ENCODE results near the gene ADGRF3.

DNA sequence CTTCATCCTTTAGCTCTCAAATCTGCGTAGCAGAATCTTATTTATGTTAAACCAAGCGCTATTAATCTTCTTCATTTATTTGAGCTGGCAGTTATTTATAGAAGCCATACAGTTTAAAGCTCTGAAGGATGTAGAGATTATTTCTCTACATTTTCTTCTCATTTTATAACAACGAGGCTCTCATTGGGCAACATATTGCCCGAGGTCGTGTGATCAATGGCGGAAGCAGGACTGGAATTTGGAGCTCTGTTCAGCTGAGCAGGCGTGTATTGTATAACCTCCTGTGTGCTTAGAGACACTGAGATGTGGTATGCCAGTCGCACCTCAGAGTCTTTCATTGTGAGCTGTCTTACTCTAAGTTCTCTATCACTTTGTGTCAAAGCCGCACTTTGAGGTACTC is 37.6 kb upstream of the ADGRF3 start:
- TF ChIP-seq ZNF207 (IDR thresholded peaks at IDR 0.05; ENCODE audit: borderline replicate concordance) (no peak), CTCF (IDR thresholded peaks at IDR 0.05 in 2 of 3, conservative IDR thresholded peaks at IDR 0.05 in 1 of 3; ENCODE audit: control insufficient read depth in 2 of 3, extremely low read depth in 1 of 3, insufficient read depth in 1 of 3, low read depth in 3 of 3, low read length in 3 of 3) (no peak), NR2C2 (IDR thresholded peaks at IDR 0.05; ENCODE audit: borderline replicate concordance, control insufficient read depth, insufficient read length, low read depth) (no peak), NFIC (IDR thresholded peaks at IDR 0.05; ENCODE audit: low read depth, low read length) (no peak), CBFB (IDR thresholded peaks at IDR 0.05; ENCODE audit: low read depth) (no peak), ASH2L (IDR thresholded peaks at IDR 0.05; ENCODE audit: borderline replicate concordance, low read depth) (no peak), BHLHE40 (IDR thresholded peaks at IDR 0.05; ENCODE audit: borderline replicate concordance in 1 of 2, low read depth in 2 of 2, low read length in 1 of 2) (no peak), RAD21 (IDR thresholded peaks at IDR 0.05; ENCODE audit: insufficient read depth, low read depth, low read length) (no peak), E4F1 (IDR thresholded peaks at IDR 0.05; ENCODE audit: borderline replicate concordance, partially characterized antibody) (no peak), SRF (IDR thresholded peaks at IDR 0.05; ENCODE audit: low read depth in 2 of 2, low read length in 2 of 2) (no peak), TBL1XR1 (IDR thresholded peaks at IDR 0.05; ENCODE audit: low read depth, low read length) (no peak), SMC3 (IDR thresholded peaks at IDR 0.05; ENCODE audit: borderline replicate concordance, low read length) (no peak), EZH2 (IDR thresholded peaks at IDR 0.05; ENCODE audit: borderline replicate concordance, control insufficient read depth, low read depth, low read length) (no peak)
- TF ChIP-seq, protein P1, sequence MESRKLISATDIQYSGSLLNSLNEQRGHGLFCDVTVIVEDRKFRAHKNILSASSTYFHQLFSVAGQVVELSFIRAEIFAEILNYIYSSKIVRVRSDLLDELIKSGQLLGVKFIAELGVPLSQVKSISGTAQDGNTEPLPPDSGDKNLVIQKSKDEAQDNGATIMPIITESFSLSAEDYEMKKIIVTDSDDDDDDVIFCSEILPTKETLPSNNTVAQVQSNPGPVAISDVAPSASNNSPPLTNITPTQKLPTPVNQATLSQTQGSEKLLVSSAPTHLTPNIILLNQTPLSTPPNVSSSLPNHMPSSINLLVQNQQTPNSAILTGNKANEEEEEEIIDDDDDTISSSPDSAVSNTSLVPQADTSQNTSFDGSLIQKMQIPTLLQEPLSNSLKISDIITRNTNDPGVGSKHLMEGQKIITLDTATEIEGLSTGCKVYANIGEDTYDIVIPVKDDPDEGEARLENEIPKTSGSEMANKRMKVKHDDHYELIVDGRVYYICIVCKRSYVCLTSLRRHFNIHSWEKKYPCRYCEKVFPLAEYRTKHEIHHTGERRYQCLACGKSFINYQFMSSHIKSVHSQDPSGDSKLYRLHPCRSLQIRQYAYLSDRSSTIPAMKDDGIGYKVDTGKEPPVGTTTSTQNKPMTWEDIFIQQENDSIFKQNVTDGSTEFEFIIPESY (IDR thresholded peaks at IDR 0.05), result no peak

All from GM12878 (cell line).